ENCODE results near the gene MAN1A2. TPM values are rescaled to one million over a fixed set of nuclear protein-coding genes. Genes with fewer than 3 reads are reported as not detected.
"Not testable (repeated sequence)": the region's sequence is repeated elsewhere in the genome, so short reads cannot be mapped to it uniquely, and the experiment has no call there.

Gene MAN1A2
- total RNA-seq, 1 donor from 2014 or later = 23.9 TPM

- intact Hi-C loops (cut with micrococcal nuclease) = no loop called here
- H3K4me1 Mint-ChIP-seq = no peaks in the 10 kb centered on the region
- H3K27ac Mint-ChIP-seq = no peak overlapping the region
- no peak for DNase-seq
- peaks cover 43% of the 10 kb centered on the region for H3K36me3 Mint-ChIP-seq (ENCODE audit: low read depth)
- no peak overlapping the region for H3K4me3 Mint-ChIP-seq
- H3K9me3 Mint-ChIP-seq = peaks cover 11% of the 10 kb centered on the region
- no peaks in the 10 kb centered on the region for H3K27me3 Mint-ChIP-seq
Measured at GRCh38 chr1:117452216-117452615, 85.0 kb downstream of the MAN1A2 start.

- no peak for DNase-seq
- no peaks in the 10 kb centered on the region for H3K27me3 Mint-ChIP-seq
- no peak overlapping the region for H3K27ac Mint-ChIP-seq
- H3K4me3 Mint-ChIP-seq = no peak overlapping the region
- intact Hi-C loops (cut with micrococcal nuclease) = no loop called here
- peaks cover 11% of the 10 kb centered on the region for H3K9me3 Mint-ChIP-seq
- peaks cover 36% of the 10 kb centered on the region for H3K36me3 Mint-ChIP-seq (ENCODE audit: low read depth)
- H3K4me1 Mint-ChIP-seq = no peaks in the 10 kb centered on the region
Measured at GRCh38 chr1:117453958-117454357, 86.7 kb downstream of the MAN1A2 start.

- peaks cover 10% of the 10 kb centered on the region for H3K36me3 Mint-ChIP-seq (ENCODE audit: low read depth)
- H3K27me3 Mint-ChIP-seq; H3K4me3 Mint-ChIP-seq; intact Hi-C loops (cut with micrococcal nuclease); H3K9me3 Mint-ChIP-seq; DNase-seq; H3K27ac Mint-ChIP-seq; H3K4me1 Mint-ChIP-seq: not testable (repeated sequence)
Measured at GRCh38 chr1:117458410-117458809, 91.2 kb downstream of the MAN1A2 start.

- H3K27ac Mint-ChIP-seq = no peak overlapping the region
Measured at GRCh38 chr1:117466761-117467160, 99.5 kb downstream of the MAN1A2 start.

GRCh38 chr1:117467336-117467735, 100.1 kb downstream of the MAN1A2 start:
- no peak for DNase-seq
- Mint-ChIP-seq H3K4me1 (no peaks in the 10 kb centered on the region), H3K9me3 (no peaks in the 10 kb centered on the region), H3K4me3 (no peak overlapping the region), H3K27me3 (no peaks in the 10 kb centered on the region), H3K27ac (no peak overlapping the region), H3K36me3 (ENCODE audit: low read depth) (peaks cover 22% of the 10 kb centered on the region)
- intact Hi-C loops (cut with micrococcal nuclease) = no loop called here

More at GRCh38 chr1:117466761-117467160, 99.5 kb downstream of the MAN1A2 start:
- no peaks in the 10 kb centered on the region for H3K9me3 Mint-ChIP-seq
- H3K27me3 Mint-ChIP-seq = no peaks in the 10 kb centered on the region
- peaks cover 22% of the 10 kb centered on the region for H3K36me3 Mint-ChIP-seq (ENCODE audit: low read depth)
- intact Hi-C loops (cut with micrococcal nuclease) = no loop called here
- H3K4me3 Mint-ChIP-seq = no peak overlapping the region
- DNase-seq = no peak
- H3K4me1 Mint-ChIP-seq = no peaks in the 10 kb centered on the region

- Mint-ChIP-seq H3K4me3 (no peak overlapping the region), H3K4me1 (no peaks in the 10 kb centered on the region), H3K9me3 (peaks cover 5% of the 10 kb centered on the region), H3K27me3 (no peaks in the 10 kb centered on the region), H3K36me3 (ENCODE audit: low read depth) (peaks cover 33% of the 10 kb centered on the region), H3K27ac (no peak overlapping the region)
- intact Hi-C loops (cut with micrococcal nuclease) = no loop called here
- DNase-seq = no peak
Measured at GRCh38 chr1:117473063-117473462, 105.8 kb downstream of the MAN1A2 start.

GRCh38 chr1:117475495-117475894, 108.2 kb downstream of the MAN1A2 start:
- peaks cover 27% of the 10 kb centered on the region for H3K36me3 Mint-ChIP-seq (ENCODE audit: low read depth)
- DNase-seq; intact Hi-C loops (cut with micrococcal nuclease): not testable (repeated sequence)

GRCh38 chr1:117479086-117479485, 111.8 kb downstream of the MAN1A2 start:
- no peak overlapping the region for H3K4me3 Mint-ChIP-seq
- H3K9me3 Mint-ChIP-seq = peaks cover 10% of the 10 kb centered on the region
- intact Hi-C loops (cut with micrococcal nuclease) = no loop called here
- H3K36me3 Mint-ChIP-seq (ENCODE audit: low read depth) = peaks cover 45% of the 10 kb centered on the region
- DNase-seq = no peak
- no peaks in the 10 kb centered on the region for H3K27me3 Mint-ChIP-seq
- no peak overlapping the region for H3K27ac Mint-ChIP-seq
- no peaks in the 10 kb centered on the region for H3K4me1 Mint-ChIP-seq

More at GRCh38 chr1:117475495-117475894, 108.2 kb downstream of the MAN1A2 start:
- H3K4me3 Mint-ChIP-seq, H3K4me1 Mint-ChIP-seq, H3K27ac Mint-ChIP-seq, H3K9me3 Mint-ChIP-seq, H3K27me3 Mint-ChIP-seq: not testable (repeated sequence)

- peaks cover 33% of the 10 kb centered on the region for H3K36me3 Mint-ChIP-seq (ENCODE audit: low read depth)
- intact Hi-C loops (cut with micrococcal nuclease) = no loop called here
- no peak overlapping the region for H3K4me3 Mint-ChIP-seq
Measured at GRCh38 chr1:117481410-117481809, 114.2 kb downstream of the MAN1A2 start.

GRCh38 chr1:117493906-117494305, 126.7 kb downstream of the MAN1A2 start:
- Mint-ChIP-seq H3K9me3 (no peaks in the 10 kb centered on the region), H3K4me3 (no peak overlapping the region), H3K36me3 (ENCODE audit: low read depth) (peaks cover 8% of the 10 kb centered on the region), H3K27ac (no peak overlapping the region), H3K4me1 (no peaks in the 10 kb centered on the region), H3K27me3 (no peaks in the 10 kb centered on the region)
- intact Hi-C loops (cut with micrococcal nuclease) = no loop called here
- no peak for DNase-seq

More at GRCh38 chr1:117481410-117481809, 114.2 kb downstream of the MAN1A2 start:
- Mint-ChIP-seq H3K27me3 (no peaks in the 10 kb centered on the region), H3K27ac (no peak overlapping the region), H3K4me1 (no peaks in the 10 kb centered on the region), H3K9me3 (peaks cover 5% of the 10 kb centered on the region)
- no peak for DNase-seq

GRCh38 chr1:117495068-117495467, 127.8 kb downstream of the MAN1A2 start:
- H3K27me3 Mint-ChIP-seq = no peaks in the 10 kb centered on the region
- H3K4me3 Mint-ChIP-seq = no peak overlapping the region
- H3K9me3 Mint-ChIP-seq = no peaks in the 10 kb centered on the region
- no peak overlapping the region for H3K27ac Mint-ChIP-seq
- H3K4me1 Mint-ChIP-seq = no peaks in the 10 kb centered on the region
- DNase-seq = no peak
- H3K36me3 Mint-ChIP-seq (ENCODE audit: low read depth) = peaks cover 10% of the 10 kb centered on the region
- intact Hi-C loops (cut with micrococcal nuclease) = no loop called here

- no peaks in the 10 kb centered on the region for H3K27me3 Mint-ChIP-seq
- no peak overlapping the region for H3K27ac Mint-ChIP-seq
- no peaks in the 10 kb centered on the region for H3K4me1 Mint-ChIP-seq
- DNase-seq = no peak
- H3K36me3 Mint-ChIP-seq (ENCODE audit: low read depth) = peaks cover 9% of the 10 kb centered on the region
- H3K9me3 Mint-ChIP-seq = no peaks in the 10 kb centered on the region
- intact Hi-C loops (cut with micrococcal nuclease) = no loop called here
- H3K4me3 Mint-ChIP-seq = no peak overlapping the region
Measured at GRCh38 chr1:117499071-117499470, 131.8 kb downstream of the MAN1A2 start.

- Mint-ChIP-seq H3K4me3 (no peak overlapping the region), H3K4me1 (no peaks in the 10 kb centered on the region), H3K27ac (no peak overlapping the region), H3K36me3 (ENCODE audit: low read depth) (peaks cover 14% of the 10 kb centered on the region), H3K9me3 (no peaks in the 10 kb centered on the region), H3K27me3 (no peaks in the 10 kb centered on the region)
- intact Hi-C loops (cut with micrococcal nuclease) = no loop called here
- no peak for DNase-seq
Measured at GRCh38 chr1:117500584-117500983, 133.3 kb downstream of the MAN1A2 start.

- H3K27ac Mint-ChIP-seq = no peak overlapping the region
- no peaks in the 10 kb centered on the region for H3K27me3 Mint-ChIP-seq
- intact Hi-C loops (cut with micrococcal nuclease) = no loop called here
- no peak overlapping the region for H3K4me3 Mint-ChIP-seq
- H3K9me3 Mint-ChIP-seq = no peaks in the 10 kb centered on the region
- no peak for DNase-seq
- no peaks in the 10 kb centered on the region for H3K4me1 Mint-ChIP-seq
- peaks cover 14% of the 10 kb centered on the region for H3K36me3 Mint-ChIP-seq (ENCODE audit: low read depth)
Measured at GRCh38 chr1:117501281-117501680, 134.0 kb downstream of the MAN1A2 start.

GRCh38 chr1:117511273-117511672, 144.0 kb downstream of the MAN1A2 start:
- H3K27me3 Mint-ChIP-seq = no peaks in the 10 kb centered on the region
- H3K4me3 Mint-ChIP-seq = no peak overlapping the region
- no peaks in the 10 kb centered on the region for H3K9me3 Mint-ChIP-seq
- intact Hi-C loops (cut with micrococcal nuclease) = no loop called here
- DNase-seq = no peak
- peaks cover 5% of the 10 kb centered on the region for H3K36me3 Mint-ChIP-seq (ENCODE audit: low read depth)
- no peak overlapping the region for H3K27ac Mint-ChIP-seq
- peaks cover 2% of the 10 kb centered on the region for H3K4me1 Mint-ChIP-seq

Measured in activated CD4-positive, alpha-beta T cell treated with anti-CD3 and anti-CD28 coated beads, Interleukin-2, amount 10 ng/mL, durations not matched to agents 24 days and 14 days (primary cell).